ENCODE data around the gene PRDM16.

Gene PRDM16

DNA sequence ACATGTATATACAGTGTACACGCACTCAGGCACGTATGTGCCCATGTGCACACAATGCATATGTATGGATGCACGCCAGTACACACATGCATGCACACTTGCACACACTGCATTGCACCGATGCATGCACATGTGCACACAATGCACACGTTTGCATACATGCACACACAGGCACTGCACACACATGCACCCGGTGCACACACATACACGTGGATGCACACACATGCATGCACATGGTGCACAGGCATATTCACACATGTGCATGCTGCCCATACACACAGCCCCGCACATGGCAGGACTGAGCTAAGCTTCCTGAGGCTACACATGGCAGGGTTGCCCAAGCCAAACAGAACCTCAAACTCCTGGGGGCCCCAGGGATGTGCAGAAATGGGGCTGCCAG, 405.0 kb downstream of the PRDM16 start:
- DNase-seq: no peak

DNA sequence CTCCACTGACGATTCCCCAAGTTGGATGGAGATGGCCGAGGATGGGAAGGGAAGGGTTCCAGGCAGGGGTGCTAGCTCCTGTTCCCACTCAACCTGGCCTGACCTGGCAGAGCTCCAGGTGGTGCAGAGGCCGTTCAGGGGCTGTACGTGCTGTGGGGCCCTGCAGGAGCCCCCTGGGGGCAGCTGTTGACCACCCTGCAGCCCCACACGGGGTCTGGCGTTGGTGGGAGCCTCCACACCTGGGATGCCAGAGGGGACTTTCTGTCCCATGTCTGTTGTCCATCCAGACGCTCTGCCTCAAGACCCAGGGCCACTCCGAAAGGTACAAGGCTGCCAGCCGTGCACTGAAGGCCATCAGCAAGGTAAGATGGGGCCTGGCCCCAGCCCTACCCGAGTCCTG, 405.4 kb downstream of the PRDM16 start:
- no peak for DNase-seq

DNA sequence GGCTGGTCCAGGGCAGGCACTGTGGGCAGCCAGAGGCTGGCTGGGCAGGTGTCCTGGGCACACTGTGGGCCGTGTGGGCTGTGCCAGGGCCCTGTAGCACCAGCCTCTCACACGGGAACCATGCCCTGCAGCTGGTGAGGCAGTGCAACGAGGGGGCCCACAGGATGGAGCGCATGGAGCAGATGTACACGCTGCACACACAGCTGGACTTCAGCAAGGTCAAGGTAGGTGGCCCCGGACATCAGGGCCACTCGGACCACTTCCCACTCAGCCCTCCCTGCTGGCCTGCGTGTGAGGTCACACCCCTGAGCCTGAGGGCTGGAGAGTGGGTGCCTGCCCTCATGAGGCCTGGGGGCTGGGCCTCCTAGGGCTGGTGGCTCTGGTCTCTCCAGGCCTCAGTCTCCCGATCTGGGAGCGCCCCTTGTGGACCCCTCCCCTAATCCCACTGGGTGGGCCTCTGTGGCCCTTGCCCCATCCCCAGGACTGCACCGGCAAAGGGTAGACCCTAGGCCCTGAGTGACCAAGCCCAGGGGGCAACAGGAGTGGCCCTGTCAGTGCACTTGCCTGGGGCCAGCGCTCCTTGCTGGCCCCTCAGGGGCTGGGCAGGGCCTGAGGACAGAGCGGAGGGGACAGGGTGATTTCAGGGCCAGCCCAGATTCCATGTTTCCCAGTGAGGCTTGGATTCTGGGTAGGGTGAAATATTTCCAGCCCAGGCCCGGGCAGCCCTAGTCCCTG, 407.0 kb downstream of the PRDM16 start:
- no peak for DNase-seq

DNA sequence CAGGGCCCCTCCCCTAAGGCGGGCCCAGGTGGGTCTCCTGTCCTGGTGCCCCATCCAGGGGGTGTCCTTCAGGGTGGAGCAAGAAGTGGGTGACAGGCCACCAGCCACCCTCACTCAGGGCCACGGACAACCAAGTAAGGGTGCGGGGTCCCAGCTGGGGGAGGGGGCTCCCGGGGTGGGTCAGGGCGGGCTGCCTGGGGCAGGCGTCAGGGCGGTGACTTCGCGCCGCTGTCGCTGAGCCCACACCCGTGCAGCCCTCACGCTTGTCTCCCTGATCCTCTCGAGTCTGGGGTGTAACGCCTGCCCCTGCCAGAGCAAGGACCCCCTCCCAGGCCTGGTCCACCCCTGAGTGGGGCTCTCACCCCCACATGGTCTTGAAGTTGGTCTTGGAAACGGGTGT, 407.7 kb downstream of the PRDM16 start:
- no peak for DNase-seq

DNA sequence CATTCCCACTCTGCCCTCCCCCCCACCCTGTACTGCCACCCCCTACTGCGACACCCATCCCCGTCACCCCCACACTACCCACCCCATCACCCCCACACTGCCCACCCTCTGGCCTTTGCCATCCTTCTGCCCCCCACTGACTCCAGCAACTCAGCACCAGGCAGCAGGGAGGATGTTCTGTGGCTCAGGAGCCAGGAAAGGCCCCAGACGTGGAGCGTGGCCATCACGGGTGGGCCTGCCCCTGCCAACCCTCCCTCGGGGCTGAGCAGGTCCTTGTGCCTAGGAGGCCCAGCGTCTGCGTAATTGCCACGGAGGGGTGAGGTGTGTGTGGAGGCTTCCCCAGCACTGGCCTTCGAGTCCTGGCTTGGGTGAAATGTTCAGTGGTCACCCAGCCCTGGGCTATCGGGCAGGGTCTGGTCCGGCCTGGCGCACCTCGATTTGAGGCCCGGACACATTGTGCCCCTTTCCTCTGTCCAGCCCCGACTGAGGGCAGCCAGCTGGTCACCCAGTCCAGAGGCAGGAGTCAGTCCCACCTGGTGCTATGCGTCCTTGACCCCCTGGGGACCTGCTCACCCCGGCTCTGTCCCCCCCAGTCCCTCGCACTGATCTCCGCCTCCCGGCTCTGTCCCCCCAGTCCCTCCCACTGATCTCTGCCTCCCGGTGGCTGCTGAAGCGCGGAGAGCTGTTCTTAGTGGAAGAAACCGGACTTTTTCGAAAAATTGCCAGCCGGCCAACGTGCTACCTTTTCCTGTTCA, 408.4 kb downstream of the PRDM16 start:
- no peak for DNase-seq

DNA sequence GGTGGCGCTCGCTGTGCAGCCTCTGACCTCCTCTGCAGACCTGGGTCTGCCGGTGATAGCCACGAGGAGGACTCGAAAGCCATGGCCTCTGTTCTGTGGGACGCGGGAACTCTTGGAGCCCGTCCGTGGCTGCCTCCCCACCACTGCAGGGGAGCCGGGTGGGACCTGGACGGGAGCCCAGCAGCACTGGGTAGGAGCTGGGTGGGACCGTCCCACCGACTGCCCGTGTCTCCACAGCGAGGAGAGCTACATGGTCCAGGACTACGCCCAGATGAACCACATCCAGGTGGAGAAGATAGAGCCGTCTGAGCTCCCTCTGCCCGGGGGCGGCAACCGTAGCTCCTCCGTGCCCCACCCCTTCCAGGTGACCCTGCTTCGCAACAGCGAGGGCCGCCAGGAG, 409.2 kb downstream of the PRDM16 start:
- DNase-seq: no peak

DNA sequence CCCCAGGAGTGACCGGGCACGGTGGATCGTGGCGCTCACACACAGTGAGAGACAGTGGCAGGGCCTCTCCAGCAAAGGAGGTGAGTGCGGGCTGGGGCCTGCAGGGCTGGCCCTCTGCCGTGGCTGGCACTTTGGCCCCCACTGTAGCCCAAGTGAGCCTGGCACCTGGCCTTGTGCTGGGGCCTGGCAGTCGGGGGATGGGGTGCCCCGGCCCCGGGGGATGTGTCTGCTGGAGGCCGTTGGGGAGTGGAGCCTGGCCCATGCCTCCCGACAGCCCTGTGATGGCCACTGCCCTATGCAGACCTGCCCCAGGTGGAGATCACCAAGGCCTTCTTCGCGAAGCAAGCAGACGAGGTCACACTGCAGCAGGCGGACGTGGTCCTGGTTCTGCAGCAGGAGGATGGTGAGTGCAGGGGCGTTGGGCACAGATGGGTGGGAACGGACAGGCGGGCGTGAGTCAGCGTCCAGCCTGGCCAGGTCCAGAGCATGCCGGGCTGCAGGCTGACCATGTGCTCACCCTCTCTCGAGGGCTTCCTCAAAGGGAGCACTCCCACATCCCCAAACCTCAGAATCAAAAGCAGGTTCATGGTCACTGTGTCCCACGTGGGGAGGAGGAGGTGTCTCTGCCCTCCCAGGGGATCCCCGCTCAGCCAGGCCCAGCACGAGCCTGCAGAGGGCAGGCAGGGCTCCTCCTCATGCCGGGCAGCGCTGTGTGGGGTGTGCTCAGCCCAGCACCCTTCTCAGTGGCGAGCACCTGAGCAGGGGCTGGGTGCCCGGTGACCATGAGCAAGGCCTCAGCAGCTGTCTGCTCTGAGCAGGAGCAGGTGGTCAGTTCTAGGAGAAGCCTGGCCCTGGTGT, 410.7 kb downstream of the PRDM16 start:
- no peak for DNase-seq

DNA sequence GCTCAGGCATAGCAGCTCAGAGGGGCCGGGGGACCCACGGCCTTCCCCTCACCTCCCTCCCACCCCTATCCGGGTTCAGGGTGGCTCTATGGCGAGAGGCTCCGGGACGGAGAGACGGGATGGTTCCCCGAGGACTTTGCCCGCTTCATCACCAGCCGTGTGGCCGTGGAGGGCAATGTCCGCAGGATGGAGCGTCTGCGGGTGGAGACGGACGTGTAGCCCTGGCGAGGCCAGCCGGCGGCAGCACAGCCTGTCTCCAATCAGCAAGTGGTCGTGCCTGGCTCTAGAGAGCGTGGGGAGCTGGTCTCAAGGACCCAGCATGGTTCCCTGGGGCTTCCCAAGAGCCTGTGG, 411.3 kb downstream of the PRDM16 start:
- DNase-seq: no peak

DNA sequence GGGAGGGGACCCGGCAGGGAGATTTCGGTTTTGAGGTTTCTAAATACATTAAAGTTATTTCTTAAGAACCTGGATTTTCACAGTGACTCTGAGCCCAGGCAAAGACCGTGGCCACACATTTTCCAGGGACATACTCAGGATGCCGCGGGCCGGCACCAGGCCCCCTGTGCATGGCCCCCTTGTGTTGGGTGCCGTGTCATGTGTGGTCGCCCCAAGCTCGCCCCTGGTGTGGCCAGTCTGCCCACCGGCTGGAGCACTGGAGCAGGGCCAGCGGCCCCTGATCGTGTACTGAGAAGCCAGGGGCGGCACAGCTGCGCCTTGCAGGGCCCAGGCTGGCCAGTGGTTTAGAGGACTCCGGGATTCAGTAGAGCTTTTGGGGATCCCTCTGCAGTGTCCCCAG, 412.0 kb downstream of the PRDM16 start:
- DNase-seq: no peak

DNA sequence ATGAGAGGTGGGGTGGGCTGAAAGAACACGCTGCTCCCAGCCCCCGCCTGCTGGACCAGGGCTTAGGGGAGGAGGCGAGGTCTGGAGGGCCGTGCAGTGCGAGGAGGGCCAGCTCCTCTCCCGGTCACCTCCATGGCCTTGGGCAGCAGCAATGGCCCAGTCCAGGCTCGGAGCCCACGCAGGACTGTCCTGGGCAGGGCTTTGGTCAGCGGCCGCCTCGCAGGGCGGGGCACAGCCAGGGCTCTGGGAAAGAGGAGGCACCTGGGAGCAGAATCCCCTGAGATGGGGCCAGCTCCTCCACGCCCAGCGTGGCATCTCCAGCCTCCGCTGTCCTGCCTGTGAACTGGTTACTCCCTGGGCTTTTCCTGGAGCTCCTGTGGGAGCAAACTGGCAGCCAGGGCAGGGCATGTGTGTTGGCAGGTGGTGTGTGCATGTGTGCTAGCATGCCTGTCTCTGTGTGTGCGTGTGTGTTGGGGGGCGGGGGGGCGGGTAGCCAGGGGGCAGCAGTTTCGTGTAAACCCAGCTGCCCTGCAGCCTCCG, 412.9 kb downstream of the PRDM16 start:
- no peak for DNase-seq

DNA sequence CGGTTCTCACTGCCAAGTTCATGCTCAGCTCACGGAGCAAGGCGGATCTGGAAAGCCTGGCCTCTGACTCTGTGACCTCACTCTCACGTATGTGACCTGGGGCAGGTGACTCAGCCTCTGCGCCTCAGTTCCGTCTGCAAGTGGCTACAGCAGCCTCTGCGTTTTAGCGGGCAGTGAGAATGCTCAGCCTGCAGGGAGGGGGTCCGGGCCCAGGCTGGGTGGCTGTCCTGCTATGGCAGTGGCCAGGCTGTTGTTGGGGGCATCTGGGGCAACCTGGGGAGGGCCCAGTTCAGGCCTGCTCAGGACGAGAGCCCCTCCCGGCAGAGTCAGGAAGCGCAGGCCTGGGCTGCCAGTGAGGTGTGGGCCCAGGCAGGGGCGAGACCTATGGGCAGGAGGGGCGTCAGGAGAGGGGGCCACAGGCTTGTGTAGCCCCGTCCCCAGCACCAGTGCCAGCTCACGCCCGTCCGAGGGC, 413.4 kb downstream of the PRDM16 start:
- DNase-seq: no peak

DNA sequence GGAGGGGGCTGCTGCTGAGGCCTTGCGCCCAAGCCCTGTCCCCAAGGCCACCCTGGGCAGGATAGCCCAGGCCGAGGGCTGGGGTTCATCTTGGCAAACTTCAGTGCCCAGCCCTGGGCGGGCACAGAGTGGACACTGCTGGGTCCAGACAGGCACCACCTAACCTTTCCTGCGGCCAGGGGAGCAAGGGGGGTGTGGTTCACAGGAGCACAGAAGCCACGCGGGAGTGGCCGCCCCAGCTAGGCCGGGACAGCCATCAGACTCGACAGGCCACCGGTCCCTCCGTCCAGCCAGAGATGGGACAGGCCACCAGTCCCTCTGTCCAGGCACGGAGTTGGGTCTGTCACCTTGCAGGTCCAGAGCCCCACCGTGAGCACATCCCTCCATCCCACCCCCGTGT, 414.4 kb downstream of the PRDM16 start:
- no peak for DNase-seq

DNA sequence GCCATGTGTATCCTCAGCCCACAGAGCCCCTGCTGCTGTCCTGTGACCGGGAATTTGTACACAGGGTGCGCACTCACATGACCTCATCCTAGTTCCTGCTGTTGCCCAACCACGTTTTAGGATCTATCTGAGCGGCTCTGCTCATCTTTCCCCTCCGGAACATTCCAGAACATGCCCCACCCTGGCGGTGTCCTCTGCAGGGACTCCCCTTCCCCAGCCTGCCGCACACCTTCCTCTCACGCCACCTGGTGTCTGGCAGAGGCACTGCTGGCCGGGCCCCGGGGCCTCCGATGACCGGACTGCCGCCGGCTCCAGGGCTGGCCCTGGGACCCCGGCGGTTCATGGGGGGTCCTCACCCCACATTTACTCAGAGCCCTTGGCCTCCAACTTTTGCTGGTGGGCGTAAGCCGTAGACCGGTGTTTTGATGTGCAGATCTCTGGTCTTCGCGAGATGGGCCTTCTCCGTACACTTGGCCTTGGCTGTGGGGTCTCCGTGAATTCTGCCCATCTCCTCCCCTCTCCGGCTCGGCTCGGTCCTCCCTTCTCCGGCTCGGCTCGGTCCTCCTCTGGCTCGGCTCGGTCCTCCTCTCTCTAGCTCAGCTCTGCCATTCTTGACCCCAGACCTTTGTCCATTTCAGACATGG, 414.9 kb downstream of the PRDM16 start:
- DNase-seq: no peak

DNA sequence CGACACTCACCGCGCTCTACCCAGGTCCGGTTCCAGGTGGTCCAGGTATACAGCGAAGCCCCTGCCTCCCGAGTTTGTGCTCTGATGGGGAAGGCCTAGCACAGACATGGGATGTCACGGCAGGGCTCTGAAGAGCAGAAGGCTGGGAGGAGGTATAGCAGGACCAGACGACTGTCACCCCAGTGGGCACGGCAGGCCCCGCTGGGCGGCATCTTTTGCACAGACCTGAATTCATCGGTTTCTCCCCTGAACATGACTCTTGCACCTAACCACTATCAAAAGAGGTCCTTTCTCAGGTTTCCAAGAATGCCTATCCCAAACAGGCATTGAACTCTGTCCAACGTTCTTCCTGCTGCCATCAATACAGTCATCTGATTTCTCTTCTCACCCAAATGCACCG, 416.0 kb downstream of the PRDM16 start:
- no peak for DNase-seq
